K562 (cell line): ENCODE results near the gene INO80E. TPM values are rescaled to one million over a fixed set of nuclear protein-coding genes. Genes with fewer than 3 reads are reported as not detected.

Source experiments
- ATAC-seq: fragments of 200-7000 bp; cut with Tn5 transposase; 3 replicates; pipeline ENCODE4 v1.9.1; 2020; ENCODE audit warnings: moderate library complexity
- BruUV-seq: library from RNA; stranded (reverse); fragments of 400-500 nt; replicated peaks from 2 replicates; lab custom pipeline; 2021; lab: Mats Ljungman, UMichigan
- CTCF ChIA-PET: fragments of 300-600 bp; formaldehyde crosslinking; extraction: SDS; loops from one replicate; lab custom pipeline; 2021; ENCODE audit warnings: low intra/inter-chr PET ratio; lab: Yijun Ruan, JAX
- POLR2A ChIA-PET: fragments of 300-600, 350-650 bp; sonication (Branson Sonifier 250); formaldehyde crosslinking; extraction: SDS; loops from one replicate; lab custom pipeline; 2021; ENCODE audit warnings: antibody characterized with exemption, inconsistent platforms; lab: Yijun Ruan, JAX
- DNase-seq, 4 experiments: peaks; one replicate each; pipeline versions ENCODE4 v3.0.0 to v3.0.0-alpha.2; 2011 to 2018; ENCODE audit warnings: low spot score in 3 of 4, mixed read lengths in 3 of 4; ENCODE audit errors: extremely low read depth in 1 of 4
- FAIRE-seq: peaks from 2 replicates; lab custom pipeline; 2011; peaks lifted over from hg19 to GRCh38; lab: Jason Lieb, UNC
- H2AFZ ChIP-seq: 2 replicates; pipeline ENCODE4 v1.6.0; 2011; ENCODE audit warnings: low read depth, low read length, control low read depth, inconsistent platforms
- H3K27ac ChIP-seq: fragments of 200-600 bp; 3 replicates; pipeline ENCODE4 v1.8.0; 2011; ENCODE audit warnings: low read depth, mild to moderate bottlenecking, control low read depth, inconsistent platforms, low read length, moderate library complexity, mixed read lengths; ENCODE audit errors: extremely low read depth
- H3K27me3 ChIP-seq, 2 experiments: fragments of 300-600 bp in 1 of 2; 2 replicates in 1 of 2; 3 replicates in 1 of 2; pipeline versions ENCODE4 v1.6.0 to v1.8.0; 2011; ENCODE audit warnings: inconsistent platforms in 2 of 2, low read length in 2 of 2, mild to moderate bottlenecking in 1 of 2, mixed read lengths in 1 of 2, moderate library complexity in 1 of 2; ENCODE audit not compliant: control insufficient read depth in 2 of 2, insufficient read depth in 2 of 2
- H3K36me3 ChIP-seq: fragments of 300-600 bp; 3 replicates; pipeline ENCODE4 v1.8.0; 2011; ENCODE audit warnings: mild to moderate bottlenecking, low read length, inconsistent platforms; ENCODE audit not compliant: control insufficient read depth, insufficient read depth
- H3K4me1 ChIP-seq, 2 experiments: fragments of 200-600 bp in 1 of 2; replicated peaks in 1 of 2; 2 replicates in 1 of 2; 3 replicates in 1 of 2; pipeline versions ENCODE4 v1.5.1 to v1.8.0; 2011; ENCODE audit warnings: inconsistent platforms in 2 of 2, low read length in 2 of 2, mild to moderate bottlenecking in 1 of 2, mixed read lengths in 1 of 2, moderate library complexity in 1 of 2; ENCODE audit not compliant: control insufficient read depth in 2 of 2, insufficient read depth in 2 of 2
- H3K4me2 ChIP-seq: 2 replicates; pipeline ENCODE4 v1.6.1; 2011; ENCODE audit warnings: low read length, control low read depth, inconsistent platforms, mixed read lengths; ENCODE audit not compliant: insufficient read depth
- H3K4me3 ChIP-seq: fragments of 200-600 bp; sonication (generic), shearing (Covaris generic); 2 replicates; pipeline ENCODE4 v1.5.1; 2016; ENCODE audit warnings: control low read depth, inconsistent platforms
- H3K79me2 ChIP-seq: fragments of 200-600 bp; 3 replicates; pipeline ENCODE4 v1.8.0; 2011; ENCODE audit warnings: low read length, inconsistent platforms; ENCODE audit not compliant: control insufficient read depth, insufficient read depth
- H3K9ac ChIP-seq, 2 experiments: 2 replicates each; pipeline versions ENCODE4 v1.6.0 to v1.6.1; 2011; ENCODE audit warnings: low read depth in 2 of 2, low read length in 2 of 2, control low read depth in 1 of 2, inconsistent platforms in 1 of 2, mild to moderate bottlenecking in 1 of 2, mixed read lengths in 1 of 2; ENCODE audit not compliant: insufficient read depth in 1 of 2
- H3K9me1 ChIP-seq: one replicate; pipeline ENCODE4 v1.6.0; 2011; ENCODE audit warnings: inconsistent platforms, mild to moderate bottlenecking, low read length, moderate library complexity; ENCODE audit not compliant: control insufficient read depth, insufficient read depth
- H3K9me3 ChIP-seq: replicated peaks from 2 replicates; pipeline ENCODE4 v1.5.1; 2011; ENCODE audit warnings: low read depth, low read length, inconsistent platforms; ENCODE audit not compliant: control insufficient read depth, insufficient read depth
- H4K20me1 ChIP-seq: replicated peaks from 2 replicates; pipeline ENCODE4 v1.6.1; 2011; ENCODE audit warnings: low read length, inconsistent platforms, mixed read lengths; ENCODE audit not compliant: control insufficient read depth, insufficient read depth
- ELF4 ChIP-seq: fragments of 450-650 bp; formaldehyde crosslinking; IDR thresholded peaks from 2 replicates; pipeline ENCODE4 v1.4.0; 2022; ENCODE audit warnings: missing genetic modification characterization
- FOS ChIP-seq: IDR thresholded peaks from 3 replicates; pipeline ENCODE4 v1.6.1; 2011; ENCODE audit not compliant: insufficient read length; ENCODE audit errors: extremely low read depth
- HCFC1 ChIP-seq: IDR thresholded peaks from 2 replicates; pipeline ENCODE4 v1.6.1; 2012; ENCODE audit warnings: low read depth, low read length, improper control_type of control experiment
- NFIC ChIP-seq: fragments of 450-650 bp; IDR thresholded peaks from 2 replicates; pipeline ENCODE4 v1.6.1; 2017; ENCODE audit warnings: mild to moderate bottlenecking, inconsistent platforms
- PRDM10 ChIP-seq: fragments of 450-650 bp; IDR thresholded peaks from 2 replicates; pipeline ENCODE4 v1.6.1; 2018; ENCODE audit not compliant: partially characterized antibody
- RAD21 ChIP-seq, 2 experiments: fragments of 250-450 bp in 1 of 2; fragments of 450-650 bp in 1 of 2; sonication (Bioruptor Pico) in 1 of 2; formaldehyde crosslinking in 1 of 2; IDR thresholded peaks in 1 of 2; conservative IDR thresholded peaks in 1 of 2; 2 replicates each; pipeline versions ENCODE4 v1.4.0 to v1.8.0; 2020 to 2022; ENCODE audit warnings: mild to moderate bottlenecking in 2 of 2, moderate library complexity in 1 of 2
- ZNF140 ChIP-seq: fragments of 250-450 bp; sonication (Bioruptor Pico); IDR thresholded peaks from 2 replicates; pipeline ENCODE4 v1.8.0; 2021; ENCODE audit warnings: moderate library complexity, mild to moderate bottlenecking, inconsistent platforms
- ZNF384 ChIP-seq: IDR thresholded peaks from 2 replicates; pipeline ENCODE4 v1.6.1; 2012; ENCODE audit warnings: low read depth, low read length, improper control_type of control experiment
- WGBS: fragments of 100-300 bp; shearing (Covaris generic); methylation state at CpG from one replicate; pipeline ENCODE4 v1.1.6; 2016; ENCODE audit warnings: low coverage, mixed read lengths; ENCODE audit not compliant: insufficient coverage; ENCODE audit errors: missing lambda C conversion rate; 5-methylcytosine and 5-hydroxymethylcytosine counted together
- in situ Hi-C: fragments of 300-500 bp; cut with MboI; formaldehyde crosslinking; loops from 4 replicates; pipeline ENCODE4 v1.15.0; 2018; ENCODE audit warnings: inconsistent platforms, mixed read lengths
- intact Hi-C: fragments of 100-400 bp; cut with micrococcal nuclease; formaldehyde crosslinking; loops from 2 replicates; pipeline ENCODE4 v1.14.2; 2022
- polyA plus RNA-seq, 8 experiments: library from polyadenylated mRNA; depleted of rRNA in 4 of 8; stranded (reverse) in 5 of 8; unstranded in 3 of 8; fragments of >200 nt; fragmentation: Nextera tagmentation in 2 of 8; fragmentation: Illumina TruSeq in 1 of 8; extraction: Ambion mirVana in 2 of 8; extraction: Trizol in 1 of 8; gene quantifications; 2 replicates each; pipeline versions ENCODE4 v1.2.1 to v1.2.3, GENCODE V29; 2011 to 2014; ENCODE audit warnings: inconsistent platforms in 1 of 8, missing spikeins in 1 of 8
- total RNA-seq, 7 experiments: library from RNA; depleted of rRNA in 6 of 7; stranded (reverse); fragments of >200 nt in 6 of 7; fragmentation: Illumina TruSeq in 2 of 7; extraction: Trizol in 2 of 7; gene quantifications; 2 replicates each; pipeline versions ENCODE4 v1.2.1 to v1.2.3, GENCODE V29; 2011 to 2021; ENCODE audit warnings: low replicate concordance in 1 of 7
- TF ChIP-seq, protein P1 (sequence below): fragments of 250-450 bp; sonication (Bioruptor Pico); IDR thresholded peaks from 2 replicates; pipeline ENCODE4 v1.4.0; 2020
- TF ChIP-seq, protein P2 (sequence below): fragments of 150-350 bp; conservative IDR thresholded peaks from 2 replicates; pipeline ENCODE4 v1.6.1; 2014; ENCODE audit warnings: low read length

Gene INO80E
- total and polyA plus RNA-seq, 9 of the 15 experiments (the other 6 are each of a cell fraction or from before 2014, with no cell fraction given), result 0.31 to 102 (median 49.3) TPM

GRCh38 chr16:30031477-30031918 lies 35.5 kb downstream of the INO80E start (continued):
- TF ChIP-seq, protein P1, sequence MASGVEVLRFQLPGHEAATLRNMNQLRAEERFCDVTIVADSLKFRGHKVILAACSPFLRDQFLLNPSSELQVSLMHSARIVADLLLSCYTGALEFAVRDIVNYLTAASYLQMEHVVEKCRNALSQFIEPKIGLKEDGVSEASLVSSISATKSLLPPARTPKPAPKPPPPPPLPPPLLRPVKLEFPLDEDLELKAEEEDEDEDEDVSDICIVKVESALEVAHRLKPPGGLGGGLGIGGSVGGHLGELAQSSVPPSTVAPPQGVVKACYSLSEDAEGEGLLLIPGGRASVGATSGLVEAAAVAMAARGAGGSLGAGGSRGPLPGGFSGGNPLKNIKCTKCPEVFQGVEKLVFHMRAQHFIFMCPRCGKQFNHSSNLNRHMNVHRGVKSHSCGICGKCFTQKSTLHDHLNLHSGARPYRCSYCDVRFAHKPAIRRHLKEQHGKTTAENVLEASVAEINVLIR, result no peak
- TF ChIP-seq RAD21 (CRISPR knock-in tag; conservative IDR thresholded peaks at IDR 0.05 in 1 of 2, IDR thresholded peaks at IDR 0.05 in 1 of 2) (no peak), FOS (no peak), ELF4 (CRISPR knock-in tag) (no peak)

DNA sequence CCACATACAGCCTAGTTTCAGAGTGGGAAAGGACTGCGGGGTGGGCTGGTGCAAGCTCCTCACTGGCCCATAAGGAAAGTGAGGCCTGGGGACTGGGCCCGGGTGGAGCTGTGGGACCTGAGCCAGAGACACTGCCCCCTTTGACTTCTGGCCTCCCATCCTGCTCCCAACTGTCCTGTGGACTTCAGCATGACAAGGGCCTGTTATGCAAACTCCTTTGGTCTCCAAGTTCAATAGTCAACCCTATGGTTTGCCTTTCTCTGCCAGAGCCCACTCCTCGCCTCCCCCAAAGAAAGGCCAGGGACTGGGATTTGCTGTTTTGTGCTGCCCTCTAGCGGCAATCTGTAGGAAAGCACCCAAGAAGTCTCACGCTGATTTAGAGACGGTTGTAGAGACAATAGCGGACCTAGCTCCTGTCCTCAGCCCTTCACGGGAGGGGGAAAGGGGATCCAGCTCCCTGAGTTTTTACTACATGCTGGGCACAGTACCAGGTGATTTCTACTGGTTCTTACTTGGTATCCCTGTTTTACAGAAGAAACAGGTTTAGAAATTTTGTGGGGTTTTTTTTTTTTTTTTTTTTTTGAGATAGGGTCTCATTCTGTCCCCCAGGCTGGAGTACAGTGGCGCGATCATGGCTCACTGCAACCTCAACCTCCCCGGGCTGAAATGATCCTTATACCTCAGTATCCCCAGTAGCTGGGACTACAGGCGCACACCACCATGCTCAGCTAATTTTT lies 36.2 kb downstream of the INO80E start:
- in situ Hi-C loops (no loop called here), intact Hi-C loops (no loop called here)
- peak; percentile 78 for ATAC-seq
- Histone ChIP-seq H3K79me2 (no peaks in the 10 kb centered on the region), H3K36me3 (no peaks in the 10 kb centered on the region), H3K27ac (no peak overlapping the region), H3K9me3 (no peaks in the 10 kb centered on the region), H2AFZ (peak overlapping the region; percentile 43; the same call in 1 of the 2 replicates), H3K9ac (no peak overlapping the region), H4K20me1 (peaks cover 13% of the 10 kb centered on the region; the same call in 1 of the 2 replicates), H3K4me3 (no peak overlapping the region), H3K27me3 (peaks cover 16 to 62% of the 10 kb centered on the region in 2 experiments; a peak in 4 of 5 replicates), H3K4me1 (peaks cover 0 to 25% of the 10 kb centered on the region in 2 experiments; a peak in 2 of 5 replicates), H3K4me2 (no peak overlapping the region), H3K9me1 (peaks cover 4% of the 10 kb centered on the region)
- peak; percentile 98 for FAIRE-seq
- POLR2A ChIA-PET, result interaction anchor here (0.6 to 1.0 kb wide), 3 partner anchors 10 to 98 kb away, joined by 3 to 4 read pairs (median 3); no protein-coding TSS in a partner anchor
- BruUV-seq, result no TSS peak
- peak; percentile 68 to 84 (median 72) for DNase-seq
- CTCF ChIA-PET, result interaction anchor here (0.6 kb wide), 1 partner anchor 1186 kb away, joined by 3 read pairs; the partner anchor contains the start of gene TUFM
- 4% methylated on average over 12 of the region's 12 CpGs for WGBS
- TF ChIP-seq PRDM10 (peak; percentile 25), HCFC1 (0 out of 2 replicates have a peak, but pooled peaks have one; percentile 21), NFIC (0 out of 2 replicates have a peak, but pooled peaks have one; percentile 36), ZNF140 (CRISPR knock-in tag) (no peak), ZNF384 (peak; percentile 45; the same call in 1 of the 2 replicates)
- TF ChIP-seq, protein P2, sequence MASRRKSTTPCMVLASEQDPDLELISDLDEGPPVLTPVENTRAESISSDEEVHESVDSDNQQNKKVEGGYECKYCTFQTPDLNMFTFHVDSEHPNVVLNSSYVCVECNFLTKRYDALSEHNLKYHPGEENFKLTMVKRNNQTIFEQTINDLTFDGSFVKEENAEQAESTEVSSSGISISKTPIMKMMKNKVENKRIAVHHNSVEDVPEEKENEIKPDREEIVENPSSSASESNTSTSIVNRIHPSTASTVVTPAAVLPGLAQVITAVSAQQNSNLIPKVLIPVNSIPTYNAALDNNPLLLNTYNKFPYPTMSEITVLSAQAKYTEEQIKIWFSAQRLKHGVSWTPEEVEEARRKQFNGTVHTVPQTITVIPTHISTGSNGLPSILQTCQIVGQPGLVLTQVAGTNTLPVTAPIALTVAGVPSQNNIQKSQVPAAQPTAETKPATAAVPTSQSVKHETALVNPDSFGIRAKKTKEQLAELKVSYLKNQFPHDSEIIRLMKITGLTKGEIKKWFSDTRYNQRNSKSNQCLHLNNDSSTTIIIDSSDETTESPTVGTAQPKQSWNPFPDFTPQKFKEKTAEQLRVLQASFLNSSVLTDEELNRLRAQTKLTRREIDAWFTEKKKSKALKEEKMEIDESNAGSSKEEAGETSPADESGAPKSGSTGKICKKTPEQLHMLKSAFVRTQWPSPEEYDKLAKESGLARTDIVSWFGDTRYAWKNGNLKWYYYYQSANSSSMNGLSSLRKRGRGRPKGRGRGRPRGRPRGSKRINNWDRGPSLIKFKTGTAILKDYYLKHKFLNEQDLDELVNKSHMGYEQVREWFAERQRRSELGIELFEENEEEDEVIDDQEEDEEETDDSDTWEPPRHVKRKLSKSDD, result 0 out of 2 replicates have a peak, but pooled peaks have one; percentile 65
